WERI-Rb-1 (cell line): Measurements from ENCODE around the gene RFX4.

Experiments used
- DNase-seq: peaks from one replicate; pipeline ENCODE4 v3.0.0-alpha.2; 2020
- H3K27ac ChIP-seq: fragments of 250-450 bp; sonication (Bioruptor Pico); 2 replicates; pipeline ENCODE4 v1.5.1; 2020; ENCODE audit warnings: mild to moderate bottlenecking, moderate library complexity
- H3K27me3 ChIP-seq: fragments of 250-450 bp; sonication (Bioruptor Pico); 2 replicates; pipeline ENCODE4 v1.5.1; 2021; ENCODE audit warnings: mild to moderate bottlenecking, low read depth, moderate library complexity; ENCODE audit not compliant: insufficient read depth, severe bottlenecking
- H3K36me3 ChIP-seq: fragments of 250-450 bp; sonication (Bioruptor Pico); 2 replicates; pipeline ENCODE4 v1.5.1; 2020; ENCODE audit warnings: mild to moderate bottlenecking, moderate library complexity
- H3K4me3 ChIP-seq: 2 replicates; pipeline ENCODE4 v1.5.1; 2011; ENCODE audit warnings: low read depth, mild to moderate bottlenecking, control low read depth, low read length
- H3K9me3 ChIP-seq: fragments of 250-450 bp; sonication (Bioruptor Pico); 2 replicates; pipeline ENCODE4 v1.5.1; 2021; ENCODE audit warnings: mild to moderate bottlenecking, moderate library complexity; ENCODE audit not compliant: severe bottlenecking
- CTCF ChIP-seq: IDR thresholded peaks from 2 replicates; pipeline ENCODE4 v1.5.1; 2011; ENCODE audit warnings: low read depth, mild to moderate bottlenecking, control low read depth, inconsistent platforms, low read length

The RFX4 gene

DNA sequence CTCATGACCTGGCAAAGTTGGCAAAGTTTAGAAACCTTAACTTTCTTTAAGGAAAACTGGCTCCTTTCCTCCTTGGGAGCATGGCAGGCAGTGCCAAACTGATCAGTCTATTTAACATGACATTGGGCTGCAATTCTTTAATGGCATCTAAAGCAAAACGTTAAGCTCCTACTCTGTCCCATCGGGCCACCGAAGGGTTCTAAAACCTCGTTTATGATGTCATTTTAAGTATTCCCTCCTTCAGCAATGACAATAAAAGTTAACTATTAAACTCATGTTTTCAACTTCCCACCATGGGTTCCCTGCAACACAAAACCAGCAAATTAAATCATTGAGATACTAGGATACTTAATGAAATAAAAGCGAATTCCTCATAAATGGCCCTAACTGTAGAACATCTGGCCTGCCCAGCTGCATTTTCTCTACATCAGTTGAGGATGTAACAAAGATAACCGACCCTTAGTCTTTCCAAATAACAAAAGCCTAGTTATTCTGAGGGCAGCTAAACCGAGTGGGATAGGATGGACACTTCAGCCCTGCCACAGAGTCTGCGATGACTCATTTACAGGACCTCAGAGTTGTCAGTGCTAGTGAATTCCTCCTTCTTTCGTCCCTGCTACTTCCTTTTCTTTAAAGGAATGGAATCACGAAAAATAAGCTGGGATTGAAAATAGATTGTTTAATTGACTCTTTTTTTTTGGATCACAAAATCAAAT, 157.2 kb downstream of the RFX4 start:
- no peak overlapping the region for H3K27ac ChIP-seq

GRCh38 chr12:106740818-106741217, 158.0 kb downstream of the RFX4 start:
- no peak for TF ChIP-seq CTCF
- no peak for DNase-seq
- Histone ChIP-seq H3K9me3 (no peaks in the 10 kb centered on the region), H3K27me3 (peaks cover 13% of the 10 kb centered on the region), H3K36me3 (no peaks in the 10 kb centered on the region), H3K4me3 (no peak overlapping the region), H3K27ac (no peak overlapping the region)

More for the DNA sequence above, 157.2 kb downstream of the RFX4 start:
- Histone ChIP-seq H3K9me3 (no peaks in the 10 kb centered on the region), H3K36me3 (no peaks in the 10 kb centered on the region), H3K27me3 (peaks cover 9% of the 10 kb centered on the region), H3K4me3 (no peak overlapping the region)
- TF ChIP-seq CTCF, result no peak
- no peak for DNase-seq

GRCh38 chr12:106741247-106741646, 158.4 kb downstream of the RFX4 start:
- H3K27ac ChIP-seq, result no peak overlapping the region
- peaks cover 13% of the 10 kb centered on the region for H3K27me3 ChIP-seq
- no peak overlapping the region for H3K4me3 ChIP-seq
- no peak for DNase-seq
- no peaks in the 10 kb centered on the region for H3K9me3 ChIP-seq
- no peak for TF ChIP-seq CTCF
- H3K36me3 ChIP-seq, result no peaks in the 10 kb centered on the region

- no peak overlapping the region for H3K4me3 ChIP-seq
- TF ChIP-seq CTCF, result no peak
- DNase-seq, result no peak
- H3K27me3 ChIP-seq, result peaks cover 13% of the 10 kb centered on the region
- H3K27ac ChIP-seq, result no peak overlapping the region
- H3K36me3 ChIP-seq, result no peaks in the 10 kb centered on the region
- H3K9me3 ChIP-seq, result no peaks in the 10 kb centered on the region
Observed at GRCh38 chr12:106743270-106743988, 160.6 kb downstream of the RFX4 start.

DNA sequence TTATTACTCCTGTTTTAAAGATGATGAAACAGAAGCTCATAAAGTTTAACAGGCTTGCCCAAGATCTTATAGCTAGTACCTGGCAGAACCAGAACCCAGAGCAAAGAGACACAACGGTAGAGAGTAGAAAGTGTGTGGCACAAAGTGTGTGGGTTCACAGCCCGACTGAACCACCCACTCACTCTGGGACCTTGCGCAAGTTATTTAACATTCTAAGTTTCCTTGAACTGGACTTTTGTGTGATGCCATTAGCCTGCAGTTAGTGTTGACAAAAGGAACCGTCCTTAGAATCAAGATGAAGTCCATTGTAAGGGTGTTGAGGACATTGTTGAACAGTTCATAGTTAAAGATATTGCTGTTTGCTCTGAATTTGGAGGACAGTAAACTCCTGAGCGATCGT, 161.8 kb downstream of the RFX4 start:
- H3K36me3 ChIP-seq, result no peaks in the 10 kb centered on the region
- TF ChIP-seq CTCF, result no peak
- H3K9me3 ChIP-seq, result no peaks in the 10 kb centered on the region
- no peak overlapping the region for H3K27ac ChIP-seq
- H3K27me3 ChIP-seq, result peaks cover 13% of the 10 kb centered on the region
- H3K4me3 ChIP-seq, result no peak overlapping the region
- DNase-seq, result no peak
